Esophagus muscularis mucosa (tissue), 3 donors: ENCODE data around the gene DYRK3.

Experiments
- POLR2A ChIP-seq: fragments of 450-650 bp; IDR thresholded peaks from one replicate; pipeline ENCODE4 v1.6.1; 2017; ENCODE audit warnings: antibody characterized with exemption, moderate library complexity, mild to moderate bottlenecking, low read depth
- TF ChIP-seq, protein P1 (sequence below), 3 experiments: fragments of 200-600 bp in 2 of 3; fragments of 450-650 bp in 1 of 3; sonication (generic) in 2 of 3; IDR thresholded peaks; one replicate each; pipeline ENCODE4 v1.5.1; 2017 to 2019; ENCODE audit warnings: antibody characterized with exemption in 3 of 3, mild to moderate bottlenecking in 2 of 3, moderate library complexity in 1 of 3

DNA sequence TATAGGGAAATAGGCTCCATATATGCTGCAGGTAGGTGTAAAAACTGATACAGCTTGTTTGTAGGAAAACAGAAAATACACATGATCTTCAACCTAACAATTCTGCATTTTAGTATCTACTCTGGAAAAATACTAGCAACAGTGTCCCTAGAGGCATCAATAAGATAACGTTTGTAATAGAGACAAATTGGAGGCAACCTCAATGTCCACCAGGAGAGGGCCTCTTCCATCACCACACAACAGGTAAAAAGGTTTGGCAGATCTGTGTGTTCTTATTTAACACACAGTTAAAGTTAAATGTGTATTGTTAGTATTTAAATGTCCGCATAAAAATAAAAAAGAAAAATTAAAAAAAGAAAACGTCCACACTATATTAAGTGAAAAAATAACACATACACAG lies 28.5 kb upstream of the DYRK3 start:
- TF ChIP-seq POLR2A = no peak
- TF ChIP-seq, protein P1, sequence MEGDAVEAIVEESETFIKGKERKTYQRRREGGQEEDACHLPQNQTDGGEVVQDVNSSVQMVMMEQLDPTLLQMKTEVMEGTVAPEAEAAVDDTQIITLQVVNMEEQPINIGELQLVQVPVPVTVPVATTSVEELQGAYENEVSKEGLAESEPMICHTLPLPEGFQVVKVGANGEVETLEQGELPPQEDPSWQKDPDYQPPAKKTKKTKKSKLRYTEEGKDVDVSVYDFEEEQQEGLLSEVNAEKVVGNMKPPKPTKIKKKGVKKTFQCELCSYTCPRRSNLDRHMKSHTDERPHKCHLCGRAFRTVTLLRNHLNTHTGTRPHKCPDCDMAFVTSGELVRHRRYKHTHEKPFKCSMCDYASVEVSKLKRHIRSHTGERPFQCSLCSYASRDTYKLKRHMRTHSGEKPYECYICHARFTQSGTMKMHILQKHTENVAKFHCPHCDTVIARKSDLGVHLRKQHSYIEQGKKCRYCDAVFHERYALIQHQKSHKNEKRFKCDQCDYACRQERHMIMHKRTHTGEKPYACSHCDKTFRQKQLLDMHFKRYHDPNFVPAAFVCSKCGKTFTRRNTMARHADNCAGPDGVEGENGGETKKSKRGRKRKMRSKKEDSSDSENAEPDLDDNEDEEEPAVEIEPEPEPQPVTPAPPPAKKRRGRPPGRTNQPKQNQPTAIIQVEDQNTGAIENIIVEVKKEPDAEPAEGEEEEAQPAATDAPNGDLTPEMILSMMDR (IDR thresholded peaks at IDR 0.05) = no peak
